GM19043 (cell line): ENCODE data around the gene CCDC136.

ENCODE experiments used
- ATAC-seq: cut with Tn5 transposase; IDR thresholded peaks from one replicate; pipeline ENCODE4 v1.9.1; 2021; ENCODE audit warnings: low read depth; ENCODE audit not compliant: unreplicated experiment

Gene CCDC136

DNA sequence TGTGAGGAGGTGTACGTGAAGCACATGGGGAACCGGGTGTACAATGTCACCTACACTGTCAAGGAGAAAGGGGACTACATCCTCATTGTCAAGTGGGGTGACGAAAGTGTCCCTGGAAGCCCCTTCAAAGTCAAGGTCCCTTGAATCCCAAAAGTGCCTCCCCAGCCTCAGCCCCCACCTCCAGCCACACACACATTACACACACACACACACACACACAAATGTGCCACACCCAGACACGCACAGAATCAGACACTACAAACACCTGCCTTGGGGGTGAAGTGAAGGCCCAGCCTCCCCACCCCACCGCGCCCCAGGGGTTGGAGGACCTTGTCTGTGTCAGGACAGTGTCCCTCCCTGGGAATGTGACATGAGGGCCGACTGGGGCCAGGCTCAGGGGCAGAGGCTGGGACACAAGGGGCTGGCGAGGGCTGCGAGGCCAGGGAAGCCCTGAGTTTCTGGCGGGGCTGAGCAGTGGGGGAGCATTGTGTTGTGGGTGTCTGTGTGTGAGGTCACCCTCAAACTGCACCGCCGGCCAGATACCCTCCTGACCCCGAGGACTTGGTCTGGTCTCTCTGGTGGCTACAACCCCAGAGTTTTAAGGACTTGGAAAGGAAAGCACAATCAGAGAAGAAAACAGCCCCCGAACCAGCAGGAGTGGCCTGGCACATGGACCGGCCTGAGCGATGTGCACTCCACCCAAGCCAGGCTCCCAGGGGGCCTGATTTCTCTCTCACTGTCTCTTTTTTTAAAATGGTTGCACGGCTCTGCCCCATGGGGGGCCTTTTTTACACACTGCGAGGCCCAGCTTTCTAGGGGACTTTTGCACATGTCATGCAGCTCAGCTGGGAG, 66.8 kb downstream of the CCDC136 start:
- no peak for ATAC-seq

DNA sequence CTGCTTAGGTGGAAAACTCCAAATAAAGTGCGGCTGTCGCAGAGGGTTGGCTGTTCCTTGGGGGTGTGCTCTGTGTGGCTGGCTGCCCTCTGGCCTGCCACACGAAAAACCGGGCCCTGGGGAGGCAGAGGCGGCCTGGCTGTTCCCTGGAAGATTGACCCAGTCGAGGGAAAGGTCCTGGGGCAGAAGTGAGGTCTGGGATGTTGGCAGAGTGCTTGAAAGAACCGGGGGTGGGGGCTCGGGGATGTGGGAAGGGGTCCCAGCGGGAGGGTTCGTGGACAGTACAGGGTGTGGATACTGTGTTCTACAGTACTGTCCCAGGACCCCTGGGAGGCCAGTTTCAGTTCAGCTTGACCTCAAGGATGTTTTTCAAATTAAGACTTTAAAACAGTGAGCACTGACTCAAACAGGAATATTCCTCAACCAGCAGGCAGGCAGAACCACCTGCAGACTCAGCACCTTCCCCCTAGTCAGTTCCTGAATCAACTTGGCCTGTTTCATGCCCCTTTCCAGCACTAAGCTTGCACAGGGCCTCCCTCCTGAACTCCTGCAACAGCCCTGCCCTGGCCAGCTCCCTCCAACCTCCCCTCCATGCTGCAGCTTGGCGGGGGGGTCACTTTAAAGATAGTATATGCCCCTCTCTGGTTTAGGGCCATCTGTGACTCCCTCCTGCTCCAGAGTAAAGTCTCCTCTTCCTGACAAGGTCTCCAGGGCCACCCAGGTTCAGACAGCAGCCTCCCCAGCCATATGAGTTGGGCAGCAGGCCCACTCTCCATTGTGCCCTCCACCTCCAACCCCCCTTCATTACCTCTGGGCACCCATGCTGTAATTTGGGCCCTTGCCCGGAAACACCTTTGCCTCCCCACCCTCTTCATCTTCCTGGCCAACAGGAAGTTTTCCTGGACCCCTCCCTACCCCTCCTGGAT, 67.7 kb downstream of the CCDC136 start:
- ATAC-seq = no peak

DNA sequence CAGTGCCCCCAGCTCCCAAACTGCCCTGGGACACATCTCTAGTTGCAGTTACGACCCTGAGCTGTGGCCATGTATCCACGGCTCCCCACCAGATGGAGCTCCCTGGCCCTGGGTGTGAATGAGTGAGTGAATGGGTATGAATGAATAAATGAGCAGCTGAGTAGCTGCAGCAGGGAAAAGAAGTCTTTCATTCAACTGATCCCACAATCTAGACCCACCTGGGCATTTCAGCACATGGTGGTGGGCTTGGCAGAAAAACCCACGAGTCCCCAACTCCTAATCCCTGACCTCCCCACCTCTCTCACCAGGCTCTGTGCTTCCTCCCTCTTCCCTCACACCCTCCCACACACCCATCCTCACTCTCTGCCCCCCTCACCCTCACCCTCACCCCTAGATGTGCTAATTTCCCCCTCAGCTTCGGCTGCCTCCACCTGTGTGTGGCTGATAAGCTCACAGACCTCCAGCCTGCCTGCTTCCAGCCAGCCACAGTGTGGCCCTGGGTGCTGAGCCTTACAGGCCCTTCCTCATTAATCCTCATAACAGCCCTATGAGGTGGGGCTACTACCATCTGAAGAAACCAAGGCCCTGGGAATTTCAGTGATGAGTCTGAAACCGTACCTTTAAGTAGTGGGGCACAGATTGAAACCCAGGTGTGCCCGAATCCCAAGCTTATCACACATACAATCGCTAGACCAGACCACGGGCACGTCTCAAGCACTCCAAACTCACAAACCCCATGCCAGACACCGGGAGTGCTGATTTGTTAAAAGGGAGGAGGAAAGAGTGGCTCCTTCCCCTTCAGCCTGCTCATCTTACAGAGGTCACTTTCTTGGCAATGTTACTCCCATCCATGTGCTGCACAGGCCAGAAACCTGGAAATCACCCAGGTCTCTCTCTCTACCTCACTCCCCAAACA, 68.6 kb downstream of the CCDC136 start:
- no peak for ATAC-seq

DNA sequence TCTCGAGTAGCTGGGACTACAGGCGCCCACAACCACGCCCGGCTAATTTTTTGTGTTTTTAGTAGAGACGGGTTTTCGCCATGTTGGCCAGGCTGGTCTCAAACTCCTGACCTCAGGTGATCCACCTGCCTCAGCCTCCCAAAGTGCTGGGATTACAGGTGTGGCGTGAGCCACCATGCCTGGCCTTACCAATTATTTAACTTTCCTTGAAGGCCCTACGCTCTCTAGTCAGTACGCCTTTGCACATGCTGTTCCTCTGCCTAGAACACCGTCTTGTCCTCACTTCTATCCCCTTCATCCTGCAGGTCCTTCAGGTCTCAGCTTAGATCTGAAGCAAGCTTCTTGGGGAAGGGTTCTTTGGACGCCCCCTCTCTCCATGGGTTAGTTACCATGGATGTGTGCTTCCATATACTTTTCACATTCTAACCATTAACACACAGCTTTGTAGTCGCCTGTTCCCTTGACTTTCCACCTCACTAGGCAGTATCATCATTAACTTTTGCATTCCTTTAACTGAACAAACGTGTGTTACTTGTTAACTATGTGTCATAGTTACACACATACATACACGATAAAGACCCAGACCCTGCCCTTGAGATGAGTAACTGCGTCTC, 70.3 kb downstream of the CCDC136 start:
- ATAC-seq = no peak

DNA sequence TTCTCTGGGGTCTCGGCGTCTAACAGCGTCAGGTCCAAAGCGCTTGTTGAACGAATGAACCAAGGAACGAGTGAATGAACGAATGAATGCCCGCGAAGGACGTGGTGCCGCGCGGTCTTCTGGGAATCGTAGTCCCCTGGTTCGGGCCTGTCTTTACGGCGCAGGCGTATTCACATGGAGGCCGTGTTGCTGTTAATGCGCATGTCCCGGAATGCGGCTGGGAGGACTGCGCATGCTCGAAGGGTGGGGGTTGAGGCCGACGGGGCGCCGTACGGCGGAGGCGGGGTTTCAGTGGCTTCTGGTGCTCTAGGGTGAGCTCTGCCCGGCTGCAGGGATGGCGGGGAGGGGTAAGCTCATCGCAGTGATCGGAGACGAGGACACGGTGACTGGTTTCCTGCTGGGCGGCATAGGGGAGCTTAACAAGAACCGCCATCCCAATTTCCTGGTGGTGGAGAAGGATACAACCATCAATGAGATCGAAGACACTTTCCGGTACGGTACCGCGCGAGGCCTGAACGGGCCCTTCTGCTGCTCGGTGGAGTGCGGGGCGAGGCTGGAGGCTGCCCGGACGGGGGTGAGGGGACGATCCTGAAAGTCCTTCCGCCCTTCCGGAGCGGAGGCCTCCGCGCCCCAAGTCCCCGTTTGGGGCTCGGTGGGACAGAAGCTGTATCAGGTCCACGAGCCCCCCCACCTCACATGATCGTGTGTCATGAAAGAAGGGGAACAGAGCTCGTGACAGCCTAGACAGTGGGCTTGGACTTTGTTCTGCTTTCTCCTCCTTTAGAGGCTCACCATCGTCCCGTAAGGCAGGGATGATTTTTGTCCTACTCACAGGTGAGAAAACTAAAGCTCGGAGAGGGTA, 71.0 kb downstream of the CCDC136 start, which contains the start of gene ATP6V1F:
Gene ATP6V1F, plus strand, starts transcription at position 286 of the 862 bp plus-strand sequence. Its CDS starts 49 bp downstream, at position 335.
- peak; percentile 86 for ATAC-seq

DNA sequence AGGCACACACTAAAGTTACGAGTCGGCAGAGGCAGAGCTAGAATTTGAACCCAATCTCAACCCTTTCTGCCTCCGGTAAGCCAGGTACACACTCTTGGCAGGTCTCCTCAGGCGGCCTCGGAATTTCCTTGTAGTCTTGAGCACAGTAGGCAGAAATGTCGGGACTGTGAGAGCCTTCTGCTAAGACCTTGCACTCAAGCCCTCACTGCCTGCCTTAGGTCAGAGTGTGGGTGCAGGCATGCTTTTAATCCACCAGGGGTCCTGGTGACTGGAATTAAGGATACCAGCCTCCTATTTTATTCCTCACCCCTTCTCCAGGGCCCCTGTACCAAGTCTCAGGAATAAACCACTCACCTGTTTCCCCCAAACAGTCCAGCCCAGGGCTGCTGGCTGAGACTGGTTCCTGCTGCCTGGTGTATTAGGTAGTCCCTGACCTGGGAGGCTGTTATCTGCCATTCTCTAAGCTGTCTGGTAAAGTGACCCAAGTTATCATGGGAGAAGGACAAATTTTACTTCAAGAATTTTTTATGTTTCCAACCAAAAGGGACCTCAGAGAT, 71.7 kb downstream of the CCDC136 start:
- ATAC-seq = no peak

DNA sequence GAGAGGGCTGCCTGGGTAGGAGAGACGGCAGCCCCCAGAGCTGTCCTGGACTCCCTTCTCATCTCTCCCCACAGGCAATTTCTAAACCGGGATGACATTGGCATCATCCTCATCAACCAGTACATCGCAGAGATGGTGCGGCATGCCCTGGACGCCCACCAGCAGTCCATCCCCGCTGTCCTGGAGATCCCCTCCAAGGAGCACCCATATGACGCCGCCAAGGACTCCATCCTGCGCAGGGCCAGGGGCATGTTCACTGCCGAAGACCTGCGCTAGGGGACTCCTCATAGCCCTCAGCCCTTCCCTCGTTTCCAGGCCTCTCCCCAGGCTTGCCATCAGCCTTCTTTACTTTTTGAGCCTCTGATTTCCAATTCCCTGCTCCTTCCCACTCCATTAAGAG, 73.5 kb downstream of the CCDC136 start:
- ATAC-seq = no peak

DNA sequence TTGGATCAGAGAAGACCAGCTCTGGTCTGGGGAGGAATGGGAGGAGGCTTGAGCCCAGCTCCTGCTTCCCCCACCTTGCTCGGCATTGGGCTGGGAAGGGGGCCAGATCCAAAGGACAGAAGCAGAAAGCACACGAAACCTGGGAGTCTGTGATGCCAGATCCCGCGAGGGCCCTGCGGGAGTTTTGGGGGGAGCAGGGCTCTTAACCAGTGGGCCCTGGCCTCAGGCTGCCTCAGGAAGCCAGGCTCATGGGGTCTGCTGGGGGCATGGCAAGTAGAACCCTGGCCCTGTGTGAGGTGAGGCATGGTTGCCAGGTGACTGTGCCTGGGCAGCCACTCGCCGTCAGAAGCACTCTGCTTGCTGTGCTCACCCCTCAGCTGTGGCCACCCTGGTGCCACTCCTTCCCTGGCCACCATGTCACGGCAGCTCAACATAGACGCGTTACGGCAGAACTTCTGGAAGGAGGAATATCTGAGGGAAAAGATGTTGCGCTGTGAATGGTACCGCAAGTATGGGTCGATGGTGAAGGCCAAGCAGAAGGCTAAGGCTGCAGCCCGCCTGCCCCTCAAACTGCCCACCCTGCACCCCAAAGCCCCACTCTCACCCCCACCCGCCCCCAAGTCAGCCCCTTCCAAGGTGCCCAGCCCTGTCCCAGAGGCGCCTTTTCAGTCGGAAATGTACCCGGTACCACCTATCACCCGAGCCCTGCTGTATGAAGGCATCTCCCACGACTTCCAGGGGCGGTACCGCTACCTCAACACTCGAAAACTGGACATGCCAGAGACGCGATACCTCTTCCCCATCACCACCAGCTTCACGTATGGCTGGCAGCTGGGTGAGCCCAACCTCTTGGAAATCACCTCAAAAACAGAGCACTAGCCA, 74.5 kb downstream of the CCDC136 start:
- no peak for ATAC-seq

DNA sequence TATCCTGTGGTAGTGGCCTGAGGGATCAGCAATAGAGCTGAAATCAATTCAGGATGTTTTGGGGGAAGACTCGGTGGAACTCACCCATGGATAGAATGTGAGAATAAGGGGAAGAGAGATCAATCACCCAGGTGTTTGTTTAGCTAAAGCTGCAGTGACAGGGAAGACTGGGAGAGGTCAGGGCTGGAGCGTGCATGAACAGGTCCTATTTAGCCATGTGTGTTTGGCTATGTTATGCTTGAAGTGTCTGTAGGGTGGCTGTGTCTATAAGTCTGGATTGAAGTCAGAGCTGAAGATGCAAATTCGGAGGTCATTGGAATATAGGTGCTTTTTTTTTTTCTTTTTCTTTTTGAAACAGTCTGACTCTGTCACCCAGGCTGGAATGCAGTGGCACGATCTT, 75.5 kb downstream of the CCDC136 start:
- ATAC-seq = no peak

DNA sequence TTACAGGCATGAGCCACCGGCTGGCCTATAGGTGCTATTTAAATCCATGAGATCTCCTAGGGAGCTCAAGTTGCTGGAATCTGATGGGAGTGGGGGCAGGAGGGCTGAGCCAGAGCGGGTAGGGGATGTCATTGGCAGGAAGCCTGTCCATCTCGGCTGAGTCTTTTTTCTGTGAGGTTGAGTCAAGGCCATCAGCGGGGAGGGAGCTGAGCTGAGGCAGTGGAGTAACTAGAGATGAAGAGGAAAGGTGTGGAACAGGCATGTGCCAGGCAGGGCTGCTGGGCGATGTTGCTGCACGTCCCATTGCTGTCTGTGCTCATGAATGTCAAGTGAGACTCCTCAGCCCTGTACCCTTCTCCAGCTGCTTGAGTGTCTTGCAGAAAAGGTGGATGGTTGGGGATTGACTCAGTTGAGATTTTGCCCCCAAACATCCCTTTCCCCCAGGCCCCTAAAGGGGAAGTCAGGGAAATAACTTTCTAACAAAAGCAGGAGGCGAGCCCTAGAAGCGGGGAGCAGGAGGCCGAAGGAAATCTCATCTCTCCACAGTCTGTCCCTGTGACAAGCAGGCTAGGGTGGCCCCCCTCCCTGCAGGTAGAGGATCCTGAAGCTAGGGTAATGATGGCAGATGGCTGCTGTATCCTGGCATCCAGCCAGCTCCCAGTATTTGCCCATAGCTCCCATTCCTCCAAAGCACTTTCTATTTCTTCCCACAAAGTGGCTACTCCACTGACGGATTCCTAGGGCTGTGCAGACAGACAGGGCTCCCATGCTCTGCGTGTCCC, 76.3 kb downstream of the CCDC136 start:
- no peak for ATAC-seq

DNA sequence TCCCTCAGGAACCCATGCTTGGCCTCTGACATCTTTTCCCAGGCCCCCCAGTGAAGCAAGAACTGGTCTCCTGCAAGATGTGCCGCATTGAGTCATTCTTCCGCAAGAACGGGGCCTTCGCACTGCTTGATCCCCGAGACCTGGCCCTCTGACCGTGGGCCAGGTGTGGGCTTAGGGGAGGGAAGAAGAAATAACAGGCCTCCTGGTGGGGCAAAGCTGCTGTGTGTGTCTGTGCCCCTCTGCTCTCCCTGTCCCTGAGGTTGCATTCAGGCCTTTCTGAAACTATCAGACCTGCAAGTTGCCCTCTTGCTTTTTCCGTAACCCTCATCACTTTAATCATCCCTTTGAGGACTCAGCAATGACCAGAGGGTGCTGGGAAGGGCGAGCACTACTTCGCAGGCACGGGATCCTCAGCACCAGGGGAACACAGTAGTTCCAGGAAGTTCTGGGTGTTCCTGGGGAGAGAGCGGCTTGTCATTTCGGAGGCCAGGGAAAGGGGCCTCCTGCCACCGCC, 76.9 kb downstream of the CCDC136 start:
- no peak for ATAC-seq

DNA sequence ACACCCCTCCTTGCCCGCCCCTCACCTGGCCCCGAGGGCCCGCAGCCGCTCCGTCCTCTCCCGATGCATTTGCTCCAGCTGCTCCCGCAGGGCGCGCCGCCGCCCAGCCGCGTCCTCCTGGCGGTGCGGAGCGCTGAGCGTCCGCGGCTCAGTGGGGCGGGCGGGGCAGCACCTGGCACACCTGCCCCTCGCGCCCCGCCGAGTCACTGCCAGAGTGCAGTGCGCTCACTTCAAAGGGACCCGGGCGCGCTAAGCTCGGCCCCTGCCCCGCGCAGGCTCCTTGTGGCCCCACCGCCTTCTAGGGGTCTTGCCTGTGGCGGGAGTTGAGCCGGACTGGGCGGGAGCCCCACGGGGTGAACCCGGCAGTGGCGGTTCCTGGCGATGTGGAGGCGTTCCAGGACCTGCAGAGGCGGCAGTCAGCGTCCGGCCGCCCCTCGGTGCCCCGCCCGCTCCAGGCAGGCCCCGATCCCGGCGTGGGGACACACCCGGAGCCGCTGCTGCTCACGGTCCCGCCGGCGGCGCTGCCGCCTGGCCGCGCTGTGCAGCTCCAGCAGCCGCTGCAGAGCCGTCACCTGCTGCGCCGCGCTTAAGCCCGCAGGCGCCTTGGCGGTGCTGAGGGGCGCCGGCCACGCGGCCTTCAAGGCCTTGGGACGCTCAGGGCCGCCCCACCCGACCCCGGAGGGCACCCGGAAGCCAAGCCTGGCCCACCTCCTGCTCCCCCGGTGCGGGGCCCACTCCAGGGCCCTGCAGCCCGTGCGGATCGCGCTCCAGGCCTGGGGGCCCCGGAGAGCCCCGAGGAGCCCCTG, 77.6 kb downstream of the CCDC136 start:
- ATAC-seq = peak; percentile 61

DNA sequence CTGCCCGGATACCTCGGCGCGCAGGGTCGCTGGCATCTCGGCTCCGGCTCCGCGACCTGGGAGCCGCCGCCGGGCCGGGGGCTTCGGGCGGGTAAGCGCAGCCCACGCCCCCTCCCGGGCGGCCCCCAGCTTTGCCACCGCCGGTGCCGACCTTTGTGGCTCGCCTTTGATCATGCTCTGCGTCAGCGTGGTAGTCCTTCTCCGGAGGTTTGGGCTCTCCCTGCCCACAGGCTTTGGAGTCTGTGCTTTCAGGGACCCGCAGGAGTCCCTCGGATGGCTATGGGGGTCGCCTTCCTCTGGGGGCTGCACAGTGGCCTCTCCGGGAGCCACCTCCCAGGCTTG, 78.1 kb downstream of the CCDC136 start:
- ATAC-seq = no peak

DNA sequence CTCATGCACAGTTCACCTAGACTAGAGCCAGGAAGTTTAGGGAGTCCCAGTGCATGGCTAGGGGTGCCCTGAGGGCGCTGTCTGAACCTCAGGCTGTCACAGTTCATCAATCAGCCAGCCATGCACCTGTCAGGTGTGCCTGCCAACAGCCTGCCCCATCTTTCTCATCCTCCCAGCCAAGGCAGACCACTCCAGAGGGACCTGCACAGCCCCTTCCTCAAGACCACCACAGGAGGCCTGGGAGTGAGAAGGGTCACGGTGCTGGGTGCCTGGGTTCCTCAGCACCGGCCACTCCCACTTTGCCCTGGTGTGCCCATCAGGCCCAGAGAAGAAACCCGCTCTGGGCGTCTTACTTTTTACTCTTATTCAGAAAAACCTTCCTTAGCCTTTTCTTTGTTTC, 79.3 kb downstream of the CCDC136 start:
- ATAC-seq = no peak
